GM12873 (cell line): ENCODE results near the gene PXYLP1.

ENCODE experiments used
- TF ChIP-seq, protein P1 (sequence below): IDR thresholded peaks from 2 replicates; pipeline ENCODE4 v1.5.1; 2012; ENCODE audit warnings: low read depth, mild to moderate bottlenecking, moderate library complexity, low read length, control low read depth; ENCODE audit not compliant: insufficient read depth; ENCODE audit errors: missing control alignments

Gene PXYLP1

GRCh38 chr3:141228395-141228794, 3.2 kb upstream of the PXYLP1 start:
- TF ChIP-seq, protein P1, sequence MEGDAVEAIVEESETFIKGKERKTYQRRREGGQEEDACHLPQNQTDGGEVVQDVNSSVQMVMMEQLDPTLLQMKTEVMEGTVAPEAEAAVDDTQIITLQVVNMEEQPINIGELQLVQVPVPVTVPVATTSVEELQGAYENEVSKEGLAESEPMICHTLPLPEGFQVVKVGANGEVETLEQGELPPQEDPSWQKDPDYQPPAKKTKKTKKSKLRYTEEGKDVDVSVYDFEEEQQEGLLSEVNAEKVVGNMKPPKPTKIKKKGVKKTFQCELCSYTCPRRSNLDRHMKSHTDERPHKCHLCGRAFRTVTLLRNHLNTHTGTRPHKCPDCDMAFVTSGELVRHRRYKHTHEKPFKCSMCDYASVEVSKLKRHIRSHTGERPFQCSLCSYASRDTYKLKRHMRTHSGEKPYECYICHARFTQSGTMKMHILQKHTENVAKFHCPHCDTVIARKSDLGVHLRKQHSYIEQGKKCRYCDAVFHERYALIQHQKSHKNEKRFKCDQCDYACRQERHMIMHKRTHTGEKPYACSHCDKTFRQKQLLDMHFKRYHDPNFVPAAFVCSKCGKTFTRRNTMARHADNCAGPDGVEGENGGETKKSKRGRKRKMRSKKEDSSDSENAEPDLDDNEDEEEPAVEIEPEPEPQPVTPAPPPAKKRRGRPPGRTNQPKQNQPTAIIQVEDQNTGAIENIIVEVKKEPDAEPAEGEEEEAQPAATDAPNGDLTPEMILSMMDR: no peak

GRCh38 chr3:141229132-141229531, 2.5 kb upstream of the PXYLP1 start:
- TF ChIP-seq, protein P1: no peak

DNA sequence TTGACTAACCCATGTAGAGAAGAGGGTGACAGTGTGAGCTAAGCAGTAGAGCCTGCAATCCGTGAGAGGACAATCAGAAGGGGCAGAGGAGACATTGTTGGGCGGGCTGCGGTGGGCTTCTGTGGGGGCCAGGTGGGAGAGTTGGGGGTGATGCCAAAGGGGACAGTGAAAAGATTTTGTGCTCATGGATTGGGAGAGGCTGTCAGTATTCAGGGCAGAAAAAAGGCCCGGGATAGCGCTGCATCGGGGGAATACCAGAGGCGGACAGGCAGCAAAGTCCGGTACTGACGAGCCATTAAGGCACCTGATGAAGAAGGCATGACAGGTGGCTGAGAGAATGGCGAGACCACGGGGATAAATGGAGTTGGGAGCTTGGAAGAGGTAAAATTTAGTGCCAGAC, 1.3 kb upstream of the PXYLP1 start:
- TF ChIP-seq, protein P1: no peak

GRCh38 chr3:141231952-141232823, 563 bp downstream of the PXYLP1 start:
- TF ChIP-seq, protein P1: no peak

GRCh38 chr3:141233457-141234161, 2.0 kb downstream of the PXYLP1 start:
- TF ChIP-seq, protein P1: no peak

DNA sequence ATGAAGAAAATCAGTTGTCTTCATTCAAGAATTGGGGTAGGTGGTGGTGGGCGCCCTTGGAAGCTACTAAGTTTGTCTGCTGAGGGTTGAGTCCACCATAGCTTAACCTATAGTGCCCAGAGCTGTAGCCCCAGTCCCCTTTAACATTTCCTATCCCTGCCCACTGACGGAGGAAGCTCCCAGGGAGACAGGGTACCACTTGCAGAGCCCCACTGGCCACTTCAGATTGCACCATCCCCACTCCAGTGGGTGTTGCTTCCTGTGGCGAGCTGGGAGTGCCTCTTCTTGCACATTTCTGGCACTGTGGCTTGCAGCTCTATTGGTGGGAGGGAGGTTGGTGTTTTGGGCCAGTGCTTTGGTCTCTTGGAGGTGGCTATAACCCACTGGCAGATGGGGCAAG, 2.7 kb downstream of the PXYLP1 start:
- TF ChIP-seq, protein P1: no peak

DNA sequence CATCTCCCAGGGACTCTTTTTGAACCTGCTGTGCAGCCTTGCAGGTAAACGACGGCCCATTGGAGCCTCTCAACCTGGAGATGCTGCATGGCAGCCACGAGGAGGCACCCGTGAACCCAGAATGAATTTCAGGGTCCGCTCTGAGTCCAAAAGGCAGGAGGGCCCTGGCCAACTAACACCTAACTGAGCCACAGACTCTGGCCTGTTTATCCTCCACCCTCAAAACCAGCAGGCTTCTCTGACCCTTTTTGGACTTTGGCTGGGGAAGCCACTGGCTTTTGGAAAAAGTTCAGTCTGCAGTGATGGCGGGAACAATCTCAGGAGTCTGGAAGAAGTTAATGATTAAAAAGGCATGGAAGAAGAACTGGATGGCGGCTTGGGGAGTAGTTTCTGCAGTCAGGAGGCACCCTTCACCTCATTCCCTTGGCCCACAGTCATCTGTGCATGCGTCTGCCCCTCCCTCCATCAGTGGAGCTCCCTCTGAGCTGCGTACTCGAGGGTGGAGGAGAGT, 4.1 kb downstream of the PXYLP1 start:
- TF ChIP-seq, protein P1: no peak
